Measurements from ENCODE around the gene CDKL2.
"Not testable (repeated sequence)": the region's sequence is repeated elsewhere in the genome, so short reads cannot be mapped to it uniquely, and the experiment has no call there.

The CDKL2 gene

DNA sequence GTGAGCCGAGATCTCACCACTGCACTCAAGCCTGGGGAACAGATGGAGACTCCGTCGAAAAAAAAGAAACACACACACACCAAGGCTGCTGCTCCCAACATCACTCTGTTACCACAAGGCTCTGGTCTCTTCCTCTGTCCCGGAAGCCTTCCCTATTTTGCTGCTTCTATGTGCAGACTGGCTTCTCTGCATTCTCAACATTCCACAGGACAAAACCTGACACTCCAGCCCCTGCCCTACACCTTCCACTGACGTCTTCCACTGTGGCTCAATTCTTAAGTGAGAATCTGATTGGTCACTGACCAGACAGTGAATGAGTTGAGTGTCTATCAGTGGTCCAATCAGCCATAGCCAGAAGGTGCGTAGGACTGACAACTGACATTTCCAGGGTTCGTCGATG is 68.5 kb downstream of the CDKL2 start:
- Histone ChIP-seq H3K9me3 (ENCODE audit: control insufficient read depth, insufficient read depth, low read length) (no peaks in the 10 kb centered on the region), H3K27me3 (ENCODE audit: control insufficient read depth, insufficient read depth, low read length) (no peaks in the 10 kb centered on the region), H3K36me3 (ENCODE audit: control insufficient read depth, insufficient read depth, low read length) (no peaks in the 10 kb centered on the region), H3K4me1 (ENCODE audit: control insufficient read depth, insufficient read depth, low read length) (peaks cover 2% of the 10 kb centered on the region; the same call in 1 of the 2 replicates), H3K27ac (ENCODE audit: low read length) (no peak overlapping the region), H3K4me3 (ENCODE audit: low read length) (no peak overlapping the region)
- WGBS (ENCODE audit: insufficient coverage, insufficient read length): no CpG with 5 or more reads among the region's 8 CpGs
- DNase-seq (ENCODE audit: low read depth, low spot score): peak; percentile 54

DNA sequence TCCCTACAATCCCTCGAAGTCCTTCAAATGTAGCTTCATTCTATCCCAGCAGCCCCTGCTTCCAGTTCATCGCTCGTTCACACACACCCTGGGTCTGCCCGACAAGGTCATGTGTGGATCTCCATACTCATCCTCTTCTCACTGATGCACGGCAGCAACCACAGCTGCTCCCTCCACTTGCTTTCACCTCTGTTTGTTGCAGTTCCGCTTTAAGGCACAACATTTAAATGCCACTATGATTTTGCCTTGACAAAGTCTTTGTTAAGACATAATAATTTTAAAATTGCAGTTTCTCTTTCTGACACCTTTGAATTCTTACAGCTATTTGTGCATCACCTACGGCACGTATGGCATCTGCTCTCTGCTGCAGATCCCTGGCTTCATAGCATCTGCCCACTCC is 72.6 kb downstream of the CDKL2 start:
- Histone ChIP-seq H3K36me3 (ENCODE audit: control insufficient read depth, insufficient read depth, low read length) (no peaks in the 10 kb centered on the region), H3K4me3 (ENCODE audit: low read length) (no peak overlapping the region), H3K27me3 (ENCODE audit: control insufficient read depth, insufficient read depth, low read length) (no peaks in the 10 kb centered on the region), H3K27ac (ENCODE audit: low read length) (no peak overlapping the region), H3K9me3 (ENCODE audit: control insufficient read depth, insufficient read depth, low read length) (no peaks in the 10 kb centered on the region), H3K4me1 (ENCODE audit: control insufficient read depth, insufficient read depth, low read length) (peaks cover 2% of the 10 kb centered on the region; the same call in 1 of the 2 replicates)
- no CpG with 5 or more reads among the region's 8 CpGs for WGBS (ENCODE audit: insufficient coverage, insufficient read length)
- no peak for DNase-seq (ENCODE audit: low read depth, low spot score)

DNA sequence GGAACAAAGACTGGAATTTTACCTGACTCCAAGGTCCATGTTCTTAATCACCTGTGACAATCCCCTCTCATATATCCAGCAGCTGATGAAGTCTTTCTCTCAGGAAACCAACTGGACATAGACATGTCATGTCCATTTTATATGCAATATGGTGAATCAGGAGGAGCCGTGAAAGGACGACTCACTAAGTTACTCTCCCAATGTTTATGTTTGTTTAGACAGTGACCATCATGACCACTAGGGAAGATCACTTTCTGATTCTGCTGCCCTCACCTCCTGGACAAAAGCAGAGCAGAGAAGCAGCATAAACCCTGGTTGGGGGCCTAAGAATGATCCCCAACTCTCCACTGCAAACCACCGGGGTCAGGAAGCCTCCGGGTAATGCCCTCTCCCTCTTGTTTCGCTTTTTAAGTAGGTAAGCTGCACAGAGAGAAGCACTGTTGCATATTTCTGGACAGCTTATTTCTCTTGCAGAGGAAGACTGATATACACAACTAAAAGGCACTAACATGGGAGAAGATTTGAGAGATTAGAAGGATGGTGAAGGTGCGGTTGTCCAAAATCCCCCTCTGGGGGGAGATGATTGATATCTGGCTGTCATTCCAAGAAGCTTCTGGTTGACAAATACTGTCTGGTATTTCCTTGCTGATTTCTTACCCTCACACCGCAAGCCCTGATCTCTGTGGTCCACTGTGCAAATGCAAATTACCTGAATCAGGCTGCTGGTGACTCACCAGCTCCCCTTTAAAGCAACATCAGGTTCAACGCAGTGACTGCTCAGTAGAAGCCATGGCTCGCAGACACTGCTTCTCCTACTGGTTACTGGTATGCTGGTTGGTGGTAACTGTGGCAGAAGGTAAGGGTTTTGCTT is 74.8 kb downstream of the CDKL2 start, which contains the start of gene ODAPH:
ODAPH (plus strand) TSS at position 773 of the 871 bp plus-strand sequence; CDS start at position 790, 17 bp downstream.
- DNase-seq (ENCODE audit: low read depth, low spot score): no peak
- no peaks in the 10 kb centered on the region; the same call in 1 of the 2 replicates for H3K4me1 ChIP-seq (ENCODE audit: control insufficient read depth, insufficient read depth, low read length)
- no peak within 1 kb of the TSS for H3K27ac ChIP-seq (ENCODE audit: low read length)
- no peaks in the 10 kb centered on the region for H3K36me3 ChIP-seq (ENCODE audit: control insufficient read depth, insufficient read depth, low read length)
- no peaks in the 10 kb centered on the region for H3K9me3 ChIP-seq (ENCODE audit: control insufficient read depth, insufficient read depth, low read length)
- no peaks in the 10 kb centered on the region for H3K27me3 ChIP-seq (ENCODE audit: control insufficient read depth, insufficient read depth, low read length)
- H3K4me3 ChIP-seq (ENCODE audit: low read length): no peak within 1 kb of the TSS
- WGBS (ENCODE audit: insufficient coverage, insufficient read length): no CpG with 5 or more reads among the region's 9 CpGs

DNA sequence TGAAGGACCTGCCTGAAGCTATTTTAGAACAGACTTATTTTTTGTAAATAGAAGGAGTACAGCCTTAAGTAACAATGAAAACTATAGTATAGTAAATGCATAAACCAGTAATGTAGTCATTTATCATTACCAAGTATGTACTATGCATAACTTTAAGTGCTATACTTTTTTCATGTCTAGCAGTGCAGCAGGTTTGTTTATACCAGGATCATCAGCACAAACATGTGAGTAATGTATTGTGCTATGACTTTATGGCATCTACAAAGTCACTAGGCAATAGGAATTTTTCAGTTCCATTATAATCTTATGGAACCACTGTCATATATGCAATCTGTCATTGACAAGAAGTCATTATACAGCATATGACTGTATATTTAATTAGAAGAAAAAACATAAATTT is 77.9 kb downstream of the CDKL2 start:
- H3K4me3 ChIP-seq (ENCODE audit: low read length): no peak overlapping the region
- DNase-seq (ENCODE audit: low read depth, low spot score): no peak
- no peaks in the 10 kb centered on the region; the same call in 1 of the 2 replicates for H3K4me1 ChIP-seq (ENCODE audit: control insufficient read depth, insufficient read depth, low read length)
- no peaks in the 10 kb centered on the region for H3K9me3 ChIP-seq (ENCODE audit: control insufficient read depth, insufficient read depth, low read length)
- no peak overlapping the region for H3K27ac ChIP-seq (ENCODE audit: low read length)
- no peaks in the 10 kb centered on the region for H3K36me3 ChIP-seq (ENCODE audit: control insufficient read depth, insufficient read depth, low read length)
- H3K27me3 ChIP-seq (ENCODE audit: control insufficient read depth, insufficient read depth, low read length): no peaks in the 10 kb centered on the region

DNA sequence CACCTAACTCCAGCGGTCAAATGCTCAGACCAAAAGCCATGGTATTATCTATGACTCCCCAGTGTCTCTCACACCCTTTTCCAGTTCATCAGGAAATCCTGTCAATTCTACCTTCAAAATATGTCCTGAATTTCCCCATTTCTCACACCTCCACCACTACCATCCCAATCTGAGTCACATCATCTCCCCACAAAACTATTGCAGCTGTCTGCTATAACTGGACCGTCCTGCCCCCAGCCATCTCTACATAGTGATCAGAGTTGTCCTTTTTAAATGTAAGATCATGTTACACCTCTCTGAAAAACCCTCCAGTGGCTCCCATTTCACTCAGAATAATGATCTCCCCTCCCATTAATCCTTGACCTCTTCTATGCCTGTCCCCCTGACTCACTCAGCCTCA is 81.3 kb downstream of the CDKL2 start:
- Histone ChIP-seq H3K9me3 (ENCODE audit: control insufficient read depth, insufficient read depth, low read length) (no peaks in the 10 kb centered on the region), H3K4me3 (ENCODE audit: low read length) (no peak overlapping the region), H3K27ac (ENCODE audit: low read length) (no peak overlapping the region), H3K27me3 (ENCODE audit: control insufficient read depth, insufficient read depth, low read length) (no peaks in the 10 kb centered on the region), H3K36me3 (ENCODE audit: control insufficient read depth, insufficient read depth, low read length) (no peaks in the 10 kb centered on the region), H3K4me1 (ENCODE audit: control insufficient read depth, insufficient read depth, low read length) (no peaks in the 10 kb centered on the region)
- no peak for DNase-seq (ENCODE audit: low read depth, low spot score)
- no CpG with 5 or more reads among the region's 2 CpGs for WGBS (ENCODE audit: insufficient coverage, insufficient read length)

DNA sequence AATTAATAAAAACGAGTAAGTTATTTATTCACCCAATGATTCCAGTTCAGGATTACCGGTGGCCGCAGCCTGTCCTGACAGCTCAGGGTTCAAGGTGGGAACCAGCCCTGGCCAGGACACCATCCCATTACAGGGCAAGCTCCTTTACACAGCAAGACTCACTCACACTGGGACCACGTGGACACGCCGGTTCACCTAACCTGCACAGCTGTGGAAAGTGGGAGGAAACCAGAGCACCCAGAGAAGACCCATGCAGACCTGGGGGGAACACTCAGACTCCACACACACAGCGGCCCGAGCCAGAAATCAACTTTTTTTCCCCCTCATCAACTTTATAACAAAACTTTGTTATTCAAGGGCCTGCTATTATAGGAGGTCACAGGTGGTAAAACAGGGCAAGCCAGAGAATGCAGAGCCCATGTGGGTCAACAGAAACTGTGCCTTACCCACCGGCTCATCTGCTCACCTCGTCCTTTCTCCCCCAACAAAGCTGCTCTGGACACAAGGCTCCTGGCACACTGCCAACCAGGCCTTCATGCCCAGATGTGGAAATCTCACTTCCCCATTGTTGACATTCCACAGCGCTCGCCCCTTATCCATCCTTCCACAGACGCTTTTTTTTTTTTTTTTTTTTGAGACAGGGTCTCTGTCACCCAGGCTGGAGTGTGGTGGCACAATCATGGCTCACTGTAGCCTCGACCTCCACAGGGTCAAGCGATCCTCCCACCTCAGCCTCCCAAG is 82.5 kb downstream of the CDKL2 start:
- no peaks in the 10 kb centered on the region for H3K36me3 ChIP-seq (ENCODE audit: control insufficient read depth, insufficient read depth, low read length)
- H3K9me3 ChIP-seq (ENCODE audit: control insufficient read depth, insufficient read depth, low read length): no peaks in the 10 kb centered on the region
- no peak for DNase-seq (ENCODE audit: low read depth, low spot score)
- no peak overlapping the region for H3K27ac ChIP-seq (ENCODE audit: low read length)
- no peak overlapping the region for H3K4me3 ChIP-seq (ENCODE audit: low read length)
- no peaks in the 10 kb centered on the region for H3K4me1 ChIP-seq (ENCODE audit: control insufficient read depth, insufficient read depth, low read length)
- whole genome bisulfite sequencing (ENCODE audit: insufficient coverage, insufficient read length): no CpG with 5 or more reads among the region's 15 CpGs
- H3K27me3 ChIP-seq (ENCODE audit: control insufficient read depth, insufficient read depth, low read length): no peaks in the 10 kb centered on the region

DNA sequence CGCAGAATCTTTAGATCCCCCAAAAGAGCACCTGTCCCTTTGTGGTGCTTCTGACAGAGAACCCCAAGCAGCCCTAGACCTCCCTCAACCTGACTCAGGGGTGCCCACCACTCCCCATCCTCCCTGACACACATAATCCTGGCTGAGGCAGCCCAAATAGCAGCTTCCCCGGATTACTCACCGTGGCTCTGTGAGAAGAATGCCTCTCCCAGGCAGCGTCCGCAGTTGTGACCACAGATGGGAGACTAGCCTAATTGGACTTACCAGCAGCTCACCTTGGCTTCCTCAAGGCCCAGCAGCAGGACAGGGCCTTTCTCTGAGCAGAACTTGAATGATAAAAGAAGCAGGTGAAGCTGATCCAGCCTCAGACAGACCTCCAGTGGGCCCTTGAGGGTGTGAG is 84.8 kb downstream of the CDKL2 start:
- no CpG with 5 or more reads among the region's 5 CpGs for WGBS (ENCODE audit: insufficient coverage, insufficient read length)
- Histone ChIP-seq H3K4me1 (ENCODE audit: control insufficient read depth, insufficient read depth, low read length) (no peaks in the 10 kb centered on the region), H3K27ac (ENCODE audit: low read length) (no peak overlapping the region), H3K36me3 (ENCODE audit: control insufficient read depth, insufficient read depth, low read length) (no peaks in the 10 kb centered on the region), H3K9me3 (ENCODE audit: control insufficient read depth, insufficient read depth, low read length) (no peaks in the 10 kb centered on the region), H3K27me3 (ENCODE audit: control insufficient read depth, insufficient read depth, low read length) (no peaks in the 10 kb centered on the region), H3K4me3 (ENCODE audit: low read length) (no peak overlapping the region)
- no peak for DNase-seq (ENCODE audit: low read depth, low spot score)

DNA sequence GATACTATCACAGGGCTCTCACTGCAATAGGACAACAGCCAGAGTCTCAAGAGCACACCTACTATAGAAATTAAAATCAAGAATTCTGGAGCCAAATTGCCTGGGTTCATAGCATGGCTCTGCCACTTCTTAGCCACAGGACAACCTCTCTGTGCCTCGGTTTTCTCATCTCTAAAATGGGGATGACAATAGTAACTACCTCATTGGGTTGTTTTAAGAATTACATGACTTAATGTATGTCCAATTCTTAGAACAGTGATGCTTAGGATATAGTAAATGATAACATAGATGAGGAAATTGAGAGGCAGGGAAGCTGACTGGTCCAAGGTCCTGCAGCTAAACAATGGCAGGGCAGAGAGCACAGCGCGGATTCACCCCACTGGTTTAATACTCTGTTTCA is 85.5 kb downstream of the CDKL2 start:
- H3K27ac ChIP-seq (ENCODE audit: low read length): no peak overlapping the region
- no peak for DNase-seq (ENCODE audit: low read depth, low spot score)
- H3K4me3 ChIP-seq (ENCODE audit: low read length): no peak overlapping the region
- H3K36me3 ChIP-seq (ENCODE audit: control insufficient read depth, insufficient read depth, low read length): no peaks in the 10 kb centered on the region
- no peaks in the 10 kb centered on the region for H3K4me1 ChIP-seq (ENCODE audit: control insufficient read depth, insufficient read depth, low read length)
- no peaks in the 10 kb centered on the region for H3K27me3 ChIP-seq (ENCODE audit: control insufficient read depth, insufficient read depth, low read length)
- no peaks in the 10 kb centered on the region for H3K9me3 ChIP-seq (ENCODE audit: control insufficient read depth, insufficient read depth, low read length)
- WGBS (ENCODE audit: insufficient coverage, insufficient read length): no CpG with 5 or more reads among the region's 3 CpGs

DNA sequence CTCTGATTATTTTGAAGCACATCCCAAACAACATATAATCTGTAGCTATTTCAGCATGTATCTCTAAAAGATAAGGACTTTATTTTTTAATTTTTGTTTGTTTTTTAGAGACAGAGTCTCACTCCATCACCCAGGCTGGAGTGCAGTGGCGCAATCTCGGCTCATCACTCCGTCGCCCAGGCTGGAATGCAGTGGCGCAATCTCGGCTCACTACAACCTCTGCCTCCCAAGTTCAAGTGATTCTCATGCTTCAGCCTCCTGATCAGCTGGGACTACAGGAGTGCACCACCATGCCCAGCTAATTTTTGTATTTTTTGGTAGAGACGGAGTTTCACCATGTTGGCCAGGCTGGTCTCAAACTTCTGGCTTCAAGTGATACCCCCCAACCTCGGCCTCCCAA is 86.1 kb downstream of the CDKL2 start:
- not testable (repeated sequence) for H3K9me3 ChIP-seq (ENCODE audit: control insufficient read depth, insufficient read depth, low read length); H3K27ac ChIP-seq (ENCODE audit: low read length); H3K4me3 ChIP-seq (ENCODE audit: low read length); H3K27me3 ChIP-seq (ENCODE audit: control insufficient read depth, insufficient read depth, low read length); H3K36me3 ChIP-seq (ENCODE audit: control insufficient read depth, insufficient read depth, low read length); H3K4me1 ChIP-seq (ENCODE audit: control insufficient read depth, insufficient read depth, low read length); DNase-seq (ENCODE audit: low read depth, low spot score)
- no CpG with 5 or more reads among the region's 8 CpGs for WGBS (ENCODE audit: insufficient coverage, insufficient read length)

DNA sequence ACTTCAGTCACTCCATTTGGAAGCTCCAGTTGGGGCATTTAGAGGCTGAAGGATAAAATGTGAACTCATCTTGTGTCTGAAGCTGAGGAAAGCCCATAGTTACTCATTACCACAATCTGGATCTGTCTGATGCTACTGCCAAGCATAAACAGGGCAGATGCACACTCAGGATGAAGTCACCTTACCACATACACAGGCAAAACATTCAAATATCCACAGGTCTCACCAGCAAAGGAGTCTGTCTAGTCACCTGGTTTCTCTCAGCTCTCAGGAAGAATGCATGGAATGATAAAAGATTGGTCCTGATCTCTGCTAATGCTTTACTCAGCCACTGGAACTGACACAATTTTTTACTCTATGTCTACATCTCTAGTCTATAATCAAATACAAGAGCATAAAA is 87.5 kb downstream of the CDKL2 start:
- Histone ChIP-seq H3K27ac (ENCODE audit: low read length) (no peak overlapping the region), H3K9me3 (ENCODE audit: control insufficient read depth, insufficient read depth, low read length) (no peaks in the 10 kb centered on the region), H3K4me3 (ENCODE audit: low read length) (no peak overlapping the region), H3K27me3 (ENCODE audit: control insufficient read depth, insufficient read depth, low read length) (no peaks in the 10 kb centered on the region), H3K4me1 (ENCODE audit: control insufficient read depth, insufficient read depth, low read length) (no peaks in the 10 kb centered on the region), H3K36me3 (ENCODE audit: control insufficient read depth, insufficient read depth, low read length) (no peaks in the 10 kb centered on the region)
- DNase-seq (ENCODE audit: low read depth, low spot score): no peak

Data from iPS DF 6.9 (cell line).